Stimulated activated naive B cell treated with anti-CD40 and anti-IgM and Interleukin-4, amounts not matched to agents 10 μg/mL and 1 μg/mL and 100 μg/mL, for 72 hours (primary cell): Measurements from ENCODE around the gene EBF3.
A peak's percentile ranks its signal among the peaks of the same experiment; 100 is the strongest.

ENCODE experiments used
- ATAC-seq, 2 donors: fragments of 150-1000 bp; cut with Tn5 transposase; replicated peaks; 2 replicates each; pipeline ENCODE4 v1.10.0; 2021; ENCODE audit warnings: moderate library complexity in 1 of 2
- DNase-seq: peaks from one replicate; pipeline ENCODE4 v3.0.0; 2021
- H3K27ac Mint-ChIP-seq: one replicate; pipeline ENCODE4 v1.8.0; 2022; ENCODE audit warnings: mild to moderate bottlenecking, mixed read lengths
- H3K27me3 Mint-ChIP-seq, 2 donors: one replicate each; pipeline ENCODE4 v1.8.0; 2022; ENCODE audit warnings: mixed read lengths in 2 of 2
- H3K36me3 Mint-ChIP-seq, 2 donors: one replicate each; pipeline ENCODE4 v1.8.0; 2022; ENCODE audit warnings: mixed read lengths in 2 of 2, mild to moderate bottlenecking in 1 of 2
- H3K4me1 Mint-ChIP-seq, 2 donors: one replicate each; pipeline ENCODE4 v1.8.0; 2022; ENCODE audit warnings: mixed read lengths in 2 of 2, mild to moderate bottlenecking in 1 of 2
- H3K4me3 Mint-ChIP-seq, 2 donors: one replicate each; pipeline ENCODE4 v1.8.0; 2022; ENCODE audit warnings: mild to moderate bottlenecking in 2 of 2, mixed read lengths in 2 of 2, moderate library complexity in 1 of 2
- H3K9me3 Mint-ChIP-seq, 2 donors: one replicate each; pipeline ENCODE4 v1.8.0; 2022; ENCODE audit warnings: mixed read lengths in 2 of 2, mild to moderate bottlenecking in 1 of 2

Gene EBF3

GRCh38 chr10:129958629-129959543 is 5.2 kb downstream of the EBF3 start:
- no peak for DNase-seq
- ATAC-seq = no peak
- peaks cover 6 to 8% of the 10 kb centered on the region in 2 donors for H3K36me3 Mint-ChIP-seq
- H3K27ac Mint-ChIP-seq = peak overlapping the region; percentile 81
- peaks cover 44 to 79% of the 10 kb centered on the region in 2 donors for H3K27me3 Mint-ChIP-seq
- peaks cover 9 to 29% of the 10 kb centered on the region in 2 donors for H3K4me1 Mint-ChIP-seq
- H3K9me3 Mint-ChIP-seq = peaks cover 0 to 2% of the 10 kb centered on the region in 2 donors
- H3K4me3 Mint-ChIP-seq = peak overlapping the region; percentile 56 to 69

GRCh38 chr10:129958148-129958628 is 5.9 kb downstream of the EBF3 start:
- peaks cover 6% of the 10 kb centered on the region in 2 donors for H3K36me3 Mint-ChIP-seq
- H3K4me1 Mint-ChIP-seq = peaks cover 9 to 26% of the 10 kb centered on the region in 2 donors
- peaks cover 50 to 81% of the 10 kb centered on the region in 2 donors for H3K27me3 Mint-ChIP-seq
- peak overlapping the region; percentile 81 for H3K27ac Mint-ChIP-seq
- DNase-seq = no peak
- no peak for ATAC-seq
- H3K9me3 Mint-ChIP-seq = peaks cover 0 to 2% of the 10 kb centered on the region in 2 donors
- peak overlapping the region; percentile 56 to 69 for H3K4me3 Mint-ChIP-seq

GRCh38 chr10:129956876-129957673 is 7.0 kb downstream of the EBF3 start:
- Mint-ChIP-seq H3K4me3 (no peak overlapping the region), H3K4me1 (peaks cover 4 to 23% of the 10 kb centered on the region in 2 donors), H3K9me3 (no peaks in the 10 kb centered on the region), H3K27ac (no peak overlapping the region), H3K36me3 (peaks cover 3 to 5% of the 10 kb centered on the region in 2 donors), H3K27me3 (peaks cover 50 to 80% of the 10 kb centered on the region in 2 donors)
- no peak for ATAC-seq
- no peak for DNase-seq

GRCh38 chr10:129956286-129956670 is 7.8 kb downstream of the EBF3 start:
- H3K4me3 Mint-ChIP-seq = no peak overlapping the region
- ATAC-seq (no peak), DNase-seq (no peak)
- H3K27me3 Mint-ChIP-seq = peaks cover 47 to 75% of the 10 kb centered on the region in 2 donors
- no peak overlapping the region for H3K27ac Mint-ChIP-seq
- peaks cover 3 to 4% of the 10 kb centered on the region in 2 donors for H3K36me3 Mint-ChIP-seq
- H3K9me3 Mint-ChIP-seq = no peaks in the 10 kb centered on the region
- peaks cover 4 to 23% of the 10 kb centered on the region in 2 donors for H3K4me1 Mint-ChIP-seq

GRCh38 chr10:129955601-129956285 is 8.3 kb downstream of the EBF3 start:
- Mint-ChIP-seq H3K36me3 (peaks cover 3 to 4% of the 10 kb centered on the region in 2 donors), H3K9me3 (no peaks in the 10 kb centered on the region), H3K27ac (no peak overlapping the region), H3K4me1 (peaks cover 4 to 23% of the 10 kb centered on the region in 2 donors), H3K4me3 (no peak overlapping the region), H3K27me3 (peaks cover 47 to 75% of the 10 kb centered on the region in 2 donors)
- ATAC-seq = no peak
- no peak for DNase-seq

GRCh38 chr10:129954492-129955315 is 9.4 kb downstream of the EBF3 start:
- Mint-ChIP-seq H3K27me3 (peaks cover 48 to 69% of the 10 kb centered on the region in 2 donors), H3K27ac (no peak overlapping the region), H3K36me3 (peaks cover 2 to 3% of the 10 kb centered on the region in 2 donors), H3K4me1 (peaks cover 3 to 17% of the 10 kb centered on the region in 2 donors), H3K4me3 (no peak overlapping the region), H3K9me3 (no peaks in the 10 kb centered on the region)
- ATAC-seq = no peak
- no peak for DNase-seq

GRCh38 chr10:129953119-129954051 is 10.7 kb downstream of the EBF3 start:
- H3K36me3 Mint-ChIP-seq = peaks cover 2 to 3% of the 10 kb centered on the region in 2 donors
- peaks cover 3 to 15% of the 10 kb centered on the region in 2 donors for H3K4me1 Mint-ChIP-seq
- no peak for DNase-seq
- no peak for ATAC-seq
- no peaks in the 10 kb centered on the region for H3K9me3 Mint-ChIP-seq
- H3K4me3 Mint-ChIP-seq = no peak overlapping the region
- peaks cover 55 to 75% of the 10 kb centered on the region in 2 donors for H3K27me3 Mint-ChIP-seq
- H3K27ac Mint-ChIP-seq = no peak overlapping the region

- Mint-ChIP-seq H3K9me3 (no peaks in the 10 kb centered on the region), H3K4me1 (peaks cover 0 to 11% of the 10 kb centered on the region in 2 donors), H3K27me3 (peaks cover 53 to 70% of the 10 kb centered on the region in 2 donors), H3K27ac (no peak overlapping the region), H3K4me3 (no peak overlapping the region), H3K36me3 (peaks cover 0 to 2% of the 10 kb centered on the region in 2 donors)
- DNase-seq (no peak), ATAC-seq (no peak)
Observed at GRCh38 chr10:129952378-129953118, 11.5 kb downstream of the EBF3 start.

- DNase-seq = no peak
- Mint-ChIP-seq H3K27me3 (peaks cover 48 to 66% of the 10 kb centered on the region in 2 donors), H3K36me3 (peaks cover 0 to 2% of the 10 kb centered on the region in 2 donors), H3K4me3 (no peak overlapping the region), H3K4me1 (peaks cover 0 to 6% of the 10 kb centered on the region in 2 donors), H3K27ac (no peak overlapping the region), H3K9me3 (no peaks in the 10 kb centered on the region)
- no peak for ATAC-seq
Observed at GRCh38 chr10:129951970-129952265, 12.2 kb downstream of the EBF3 start.

- no peak for ATAC-seq
- peaks cover 0 to 6% of the 10 kb centered on the region in 2 donors for H3K4me1 Mint-ChIP-seq
- H3K9me3 Mint-ChIP-seq = no peaks in the 10 kb centered on the region
- peaks cover 0 to 2% of the 10 kb centered on the region in 2 donors for H3K36me3 Mint-ChIP-seq
- no peak overlapping the region for H3K4me3 Mint-ChIP-seq
- no peak for DNase-seq
- H3K27ac Mint-ChIP-seq = no peak overlapping the region
- H3K27me3 Mint-ChIP-seq = peaks cover 42 to 68% of the 10 kb centered on the region in 2 donors
Observed at GRCh38 chr10:129951101-129951969, 12.7 kb downstream of the EBF3 start.

- Mint-ChIP-seq H3K4me1 (peaks cover 0 to 6% of the 10 kb centered on the region in 2 donors), H3K4me3 (no peak overlapping the region), H3K27me3 (peaks cover 42 to 68% of the 10 kb centered on the region in 2 donors), H3K27ac (no peak overlapping the region), H3K36me3 (peaks cover 0 to 2% of the 10 kb centered on the region in 2 donors), H3K9me3 (no peaks in the 10 kb centered on the region)
- DNase-seq = no peak
- ATAC-seq = no peak
Observed at GRCh38 chr10:129950676-129951075, 13.4 kb downstream of the EBF3 start.
